Smooth muscle cell (in vitro differentiated cells): ENCODE results near the gene MFSD6L. TPM values are rescaled to one million over a fixed set of nuclear protein-coding genes. Genes with fewer than 3 reads are reported as not detected.

ENCODE experiments used
- DNase-seq: peaks from one replicate; lab custom pipeline; 2025; ENCODE audit not compliant: unreplicated experiment; lab: John Stamatoyannopoulos, UW
- H2AFZ ChIP-seq: fragments of 200-600 bp; sonication (generic); 2 replicates; pipeline ENCODE4 v1.6.0; 2016; ENCODE audit warnings: antibody characterized with exemption, low read depth, mild to moderate bottlenecking
- H3F3A ChIP-seq: fragments of 200-600 bp; sonication (generic); 2 replicates; pipeline ENCODE4 v1.6.0; 2017; ENCODE audit warnings: antibody characterized with exemption, low read depth
- H3K27ac ChIP-seq: fragments of 200-600 bp; sonication (generic); 2 replicates; pipeline ENCODE4 v1.5.1; 2016; ENCODE audit warnings: low read depth, mild to moderate bottlenecking
- H3K27me3 ChIP-seq: fragments of 200-600 bp; sonication (generic); 2 replicates; pipeline ENCODE4 v1.6.1; 2016; ENCODE audit warnings: low read depth, mild to moderate bottlenecking
- H3K36me3 ChIP-seq: fragments of 200-600 bp; sonication (generic); 2 replicates; pipeline ENCODE4 v1.5.1; 2016; ENCODE audit warnings: low read depth
- H3K4me1 ChIP-seq: fragments of 200-600 bp; sonication (generic); 2 replicates; pipeline ENCODE4 v1.5.1; 2016; ENCODE audit warnings: low read depth
- H3K4me2 ChIP-seq: fragments of 200-600 bp; sonication (generic); 2 replicates; pipeline ENCODE4 v1.6.0; 2016; ENCODE audit warnings: mild to moderate bottlenecking
- H3K4me3 ChIP-seq: fragments of 200-600 bp; sonication (generic); 2 replicates; pipeline ENCODE4 v1.5.1; 2016; ENCODE audit warnings: mild to moderate bottlenecking
- H3K79me2 ChIP-seq: fragments of 200-600 bp; sonication (generic); 2 replicates; pipeline ENCODE4 v1.6.0; 2016; ENCODE audit warnings: low read depth, mild to moderate bottlenecking
- H3K9ac ChIP-seq: fragments of 200-600 bp; sonication (generic); 2 replicates; pipeline ENCODE4 v1.6.0; 2016; ENCODE audit warnings: low read depth
- H3K9me3 ChIP-seq: fragments of 200-600 bp; sonication (generic); replicated peaks from 2 replicates; pipeline ENCODE4 v1.5.1; 2016; ENCODE audit warnings: low read depth
- H4K20me1 ChIP-seq: fragments of 200-600 bp; sonication (generic); 2 replicates; pipeline ENCODE4 v1.6.0; 2016; ENCODE audit warnings: low read depth
- WGBS: methylation state at CpG from one replicate; pipeline ENCODE4 v1.1.7; 2016; ENCODE audit warnings: low lambda C conversion rate; 5-methylcytosine and 5-hydroxymethylcytosine counted together
- polyA plus RNA-seq: library from polyadenylated mRNA; unstranded; fragments of >200 nt; fragmentation: Nextera tagmentation; extraction: Ambion mirVana; gene quantifications from 2 replicates; pipeline ENCODE4 v1.2.1, GENCODE V29; 2016
- total RNA-seq: library from RNA; depleted of rRNA; stranded (reverse); fragments of >200 nt; gene quantifications from 2 replicates; pipeline ENCODE4 v1.2.3, GENCODE V29; 2014
- TF ChIP-seq, protein P1 (sequence below): fragments of 200-600 bp; sonication (generic); IDR thresholded peaks from 2 replicates; pipeline ENCODE4 v1.5.1; 2017; ENCODE audit warnings: borderline replicate concordance, mild to moderate bottlenecking, antibody characterized with exemption; ENCODE audit not compliant: insufficient read depth, poor library complexity, severe bottlenecking

MFSD6L gene
- total and polyA plus RNA-seq, 2 experiments from 2014 or later: 0.13 TPM; not detected in 1

- TF ChIP-seq, protein P1, sequence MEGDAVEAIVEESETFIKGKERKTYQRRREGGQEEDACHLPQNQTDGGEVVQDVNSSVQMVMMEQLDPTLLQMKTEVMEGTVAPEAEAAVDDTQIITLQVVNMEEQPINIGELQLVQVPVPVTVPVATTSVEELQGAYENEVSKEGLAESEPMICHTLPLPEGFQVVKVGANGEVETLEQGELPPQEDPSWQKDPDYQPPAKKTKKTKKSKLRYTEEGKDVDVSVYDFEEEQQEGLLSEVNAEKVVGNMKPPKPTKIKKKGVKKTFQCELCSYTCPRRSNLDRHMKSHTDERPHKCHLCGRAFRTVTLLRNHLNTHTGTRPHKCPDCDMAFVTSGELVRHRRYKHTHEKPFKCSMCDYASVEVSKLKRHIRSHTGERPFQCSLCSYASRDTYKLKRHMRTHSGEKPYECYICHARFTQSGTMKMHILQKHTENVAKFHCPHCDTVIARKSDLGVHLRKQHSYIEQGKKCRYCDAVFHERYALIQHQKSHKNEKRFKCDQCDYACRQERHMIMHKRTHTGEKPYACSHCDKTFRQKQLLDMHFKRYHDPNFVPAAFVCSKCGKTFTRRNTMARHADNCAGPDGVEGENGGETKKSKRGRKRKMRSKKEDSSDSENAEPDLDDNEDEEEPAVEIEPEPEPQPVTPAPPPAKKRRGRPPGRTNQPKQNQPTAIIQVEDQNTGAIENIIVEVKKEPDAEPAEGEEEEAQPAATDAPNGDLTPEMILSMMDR: no peak
- H3K79me2 ChIP-seq: no peaks in the 10 kb centered on the region
- H3K27ac ChIP-seq: no peak overlapping the region
- H3K9me3 ChIP-seq: no peaks in the 10 kb centered on the region
- H4K20me1 ChIP-seq: no peaks in the 10 kb centered on the region
- H3K36me3 ChIP-seq: no peaks in the 10 kb centered on the region
- no peaks in the 10 kb centered on the region for H3K4me1 ChIP-seq
- no peaks in the 10 kb centered on the region for H3F3A ChIP-seq
- no peak overlapping the region for H3K9ac ChIP-seq
- no peak for DNase-seq
- no peak overlapping the region for H3K4me2 ChIP-seq
- no peaks in the 10 kb centered on the region for H3K27me3 ChIP-seq
- no peak overlapping the region for H2AFZ ChIP-seq
- no peak overlapping the region for H3K4me3 ChIP-seq
- 75% methylated on average over 2 of the region's 2 CpGs for whole genome bisulfite sequencing
These were observed 26.6 kb upstream of the MFSD6L start for GRCh38 chr17:8825802-8826201.

- DNase-seq: no peak
- H3F3A ChIP-seq: no peaks in the 10 kb centered on the region
- H3K27ac ChIP-seq: no peak overlapping the region
- H3K9ac ChIP-seq: no peak overlapping the region
- TF ChIP-seq, protein P1: no peak
- no peaks in the 10 kb centered on the region for H3K4me1 ChIP-seq
- H3K79me2 ChIP-seq: no peaks in the 10 kb centered on the region
- no peaks in the 10 kb centered on the region for H3K36me3 ChIP-seq
- no peaks in the 10 kb centered on the region for H3K9me3 ChIP-seq
- no peak overlapping the region for H3K4me2 ChIP-seq
- H3K27me3 ChIP-seq: no peaks in the 10 kb centered on the region
- 98% methylated on average over 5 of the region's 5 CpGs for WGBS
- H3K4me3 ChIP-seq: no peak overlapping the region
- H2AFZ ChIP-seq: no peak overlapping the region
- H4K20me1 ChIP-seq: no peaks in the 10 kb centered on the region
These were observed 24.1 kb upstream of the MFSD6L start for GRCh38 chr17:8823279-8823678.

DNA sequence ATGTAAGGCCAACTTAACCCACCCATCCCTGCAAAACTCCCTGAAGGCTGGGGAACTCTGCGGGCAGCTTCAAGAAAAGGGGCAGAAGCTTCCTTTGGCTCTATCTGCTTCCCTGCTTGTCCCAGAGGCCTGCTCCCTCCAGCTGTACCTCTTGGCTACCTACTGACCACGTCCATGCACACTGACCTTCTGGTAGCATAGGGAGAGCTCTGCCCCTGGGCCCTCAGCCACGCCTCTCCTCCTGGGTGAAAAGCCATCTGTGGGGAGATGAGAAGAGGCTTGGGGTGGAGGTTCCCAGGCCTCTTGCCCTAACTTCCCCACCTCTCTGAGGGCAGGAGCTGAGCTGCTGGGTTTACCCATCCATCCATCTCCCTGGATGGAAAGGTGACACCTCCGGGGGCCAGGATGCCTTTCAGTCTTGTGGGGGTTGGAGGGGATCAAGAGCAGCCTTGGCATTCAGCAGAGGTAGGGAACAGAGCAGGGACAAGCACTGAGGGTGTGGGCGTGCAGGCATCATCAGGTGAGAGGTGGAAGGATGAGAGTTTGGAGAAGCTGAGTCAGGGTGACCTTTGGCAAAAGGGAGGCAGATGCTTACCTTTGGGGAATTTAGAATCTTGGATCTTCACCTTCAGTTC, 23.4 kb upstream of the MFSD6L start:
- Histone ChIP-seq H4K20me1 (no peaks in the 10 kb centered on the region), H3K27me3 (no peaks in the 10 kb centered on the region), H3K9me3 (no peaks in the 10 kb centered on the region), H3K79me2 (no peaks in the 10 kb centered on the region), H3F3A (no peaks in the 10 kb centered on the region), H3K4me1 (no peaks in the 10 kb centered on the region), H3K27ac (no peak overlapping the region), H3K9ac (no peak overlapping the region), H3K4me3 (no peak overlapping the region), H3K4me2 (no peak overlapping the region), H2AFZ (no peak overlapping the region), H3K36me3 (no peaks in the 10 kb centered on the region)
- TF ChIP-seq, protein P1: no peak
- no peak for DNase-seq
- 82% methylated on average over 5 of the region's 5 CpGs for WGBS
